IPS-NIHi11 (cell line): ENCODE measurements around the gene CELSR1.
"Not testable (repeated sequence)": the region's sequence is repeated elsewhere in the genome, so short reads cannot be mapped to it uniquely, and the experiment has no call there.

Source experiments
- DNase-seq: peaks from one replicate; pipeline ENCODE4 v3.0.0; 2012; ENCODE audit warnings: mixed read lengths, low spot score

The CELSR1 gene

DNA sequence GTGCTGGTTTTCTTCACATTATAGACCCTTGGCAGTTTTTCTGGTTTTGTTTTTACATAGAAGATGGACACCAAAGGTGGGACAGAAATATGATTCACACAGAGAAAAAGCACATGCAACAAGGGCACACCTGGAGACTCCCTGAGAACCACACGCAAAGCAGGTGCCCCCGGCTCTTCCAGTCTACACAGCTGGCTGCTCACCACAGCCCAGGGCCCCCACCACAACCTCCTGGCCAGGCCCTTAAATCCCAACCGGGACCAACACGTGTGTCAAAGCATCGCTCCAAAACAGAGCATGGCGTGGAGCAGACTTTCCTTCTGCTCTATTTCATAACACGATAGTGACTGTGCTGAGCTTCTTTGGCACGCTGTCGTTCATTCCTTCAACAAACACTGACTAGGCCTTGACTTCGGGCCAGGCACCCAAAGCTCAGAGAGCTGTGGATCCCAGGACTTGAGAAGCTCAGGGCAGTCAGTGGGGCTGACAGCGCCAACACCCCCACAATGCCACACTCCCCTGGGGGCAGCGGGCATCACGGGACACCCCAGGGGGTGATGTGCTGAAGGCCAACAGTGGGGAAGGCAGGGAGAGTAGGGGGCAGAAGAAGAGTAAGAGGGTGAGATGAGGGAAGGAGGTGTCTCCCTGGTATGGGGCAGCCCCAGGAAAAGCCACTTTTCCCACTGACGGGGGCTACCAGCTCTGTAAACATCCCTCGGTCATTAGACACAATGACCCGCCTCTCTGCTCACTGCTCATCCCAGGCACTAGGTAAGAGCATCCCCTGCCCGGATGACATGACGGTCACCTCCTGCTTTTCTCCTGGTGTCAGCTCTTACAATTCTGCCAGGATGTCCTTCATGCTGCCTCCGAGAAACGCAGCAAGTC, 26.0 kb downstream of the CELSR1 start:
- peak; percentile 11 for DNase-seq

DNA sequence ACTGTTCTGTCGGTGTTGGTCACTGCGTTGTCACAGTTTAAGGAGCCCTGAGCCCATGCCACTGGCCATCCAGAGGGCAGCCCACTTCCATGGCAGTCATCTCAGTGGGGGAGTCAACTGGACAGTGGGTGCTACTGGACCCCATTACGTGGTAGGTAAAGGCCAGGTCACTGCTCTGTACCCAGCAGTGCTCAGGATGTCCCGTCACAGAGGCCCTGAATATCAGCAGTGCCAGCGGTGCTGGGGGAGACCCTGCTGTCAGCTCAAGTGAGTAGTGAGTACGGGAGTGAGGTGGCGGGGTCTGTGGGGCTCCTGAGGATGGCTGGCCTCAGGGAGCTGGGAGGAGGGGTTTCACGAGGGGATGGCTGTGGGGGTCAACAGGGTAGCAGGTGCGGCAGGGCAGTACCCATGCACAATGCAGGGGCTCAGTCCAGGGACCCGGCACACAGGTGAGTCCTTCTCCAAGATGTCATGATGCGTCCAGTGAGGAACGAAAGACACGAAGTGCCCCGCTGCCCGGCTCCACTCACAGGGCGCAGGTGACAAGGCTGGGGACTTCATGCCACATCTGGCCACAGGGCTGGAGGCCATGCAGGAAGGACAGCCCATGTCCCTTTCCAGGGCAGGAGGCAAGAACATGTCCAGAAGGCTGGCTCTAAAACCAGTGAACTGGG, 27.9 kb downstream of the CELSR1 start:
- DNase-seq = no peak

DNA sequence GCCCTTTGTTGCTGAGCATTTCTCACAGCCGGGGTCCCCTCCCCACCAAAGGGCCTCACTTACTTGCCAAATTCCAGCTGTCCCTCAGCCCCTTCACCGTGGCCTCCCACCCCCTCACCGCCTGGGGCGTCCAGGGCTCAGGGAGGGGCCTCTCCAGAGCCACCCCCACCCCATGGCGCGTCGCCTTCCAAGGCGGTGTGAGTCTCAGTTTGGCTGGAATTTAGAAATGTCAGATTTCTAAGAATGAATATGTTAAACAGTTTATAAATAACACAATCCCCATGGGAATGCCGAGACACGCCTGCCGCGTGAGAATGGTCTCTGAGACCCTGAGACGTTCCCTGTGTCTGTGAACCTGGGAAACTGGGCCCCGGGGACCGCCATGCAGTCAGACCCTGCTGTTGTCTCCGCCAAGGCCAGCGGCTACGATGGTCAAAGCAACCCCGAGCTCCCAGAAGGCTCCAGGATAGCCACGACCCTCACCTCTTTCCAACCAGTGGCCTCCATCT, 28.9 kb downstream of the CELSR1 start:
- DNase-seq = no peak

DNA sequence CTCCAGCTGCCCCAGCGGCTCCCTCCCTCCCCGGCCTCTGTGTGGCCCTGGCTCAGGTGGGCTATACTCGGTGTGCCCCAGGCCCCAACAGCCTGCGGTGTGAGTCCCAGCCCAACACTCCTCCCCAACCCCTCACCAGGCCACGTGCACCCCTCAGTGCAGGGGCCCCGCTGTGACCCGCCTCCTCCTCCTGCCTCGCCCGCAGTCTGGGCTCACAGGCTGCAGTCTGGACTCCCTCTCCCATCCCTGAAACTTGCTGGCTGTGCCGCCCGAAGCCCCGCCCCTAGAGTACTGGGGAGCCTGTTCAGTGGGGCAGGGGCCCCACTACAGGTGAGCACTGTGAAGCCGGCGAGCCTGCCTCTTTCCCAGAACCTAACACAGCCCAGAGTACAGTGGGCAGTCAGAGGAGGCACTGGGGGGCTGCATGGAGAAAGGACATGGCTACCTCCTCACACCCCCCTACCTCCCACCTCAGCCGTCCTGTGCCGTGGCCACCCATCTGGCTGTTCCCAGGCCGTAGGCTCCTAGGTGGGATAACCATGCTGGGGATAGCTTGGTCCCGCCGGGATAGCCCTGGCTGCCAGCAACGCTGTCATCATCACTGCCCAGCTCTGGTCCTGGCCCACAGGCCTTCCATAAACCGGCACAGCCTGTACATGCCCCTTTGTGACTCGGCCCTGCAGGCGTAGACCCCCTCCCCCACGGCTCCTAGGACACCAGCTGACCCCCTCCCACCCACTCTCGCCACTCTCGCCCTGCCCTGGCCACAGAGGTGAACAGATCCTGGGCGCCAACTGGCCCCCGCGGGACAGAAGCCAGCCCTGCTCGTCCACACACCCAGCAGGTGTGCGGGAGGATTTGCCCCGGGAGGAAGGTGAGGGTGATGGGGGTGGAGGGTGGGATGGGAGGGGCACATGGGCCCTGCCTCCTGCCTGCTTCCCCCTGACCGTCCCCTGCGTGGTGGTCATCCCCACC, 29.7 kb downstream of the CELSR1 start:
- no peak for DNase-seq

DNA sequence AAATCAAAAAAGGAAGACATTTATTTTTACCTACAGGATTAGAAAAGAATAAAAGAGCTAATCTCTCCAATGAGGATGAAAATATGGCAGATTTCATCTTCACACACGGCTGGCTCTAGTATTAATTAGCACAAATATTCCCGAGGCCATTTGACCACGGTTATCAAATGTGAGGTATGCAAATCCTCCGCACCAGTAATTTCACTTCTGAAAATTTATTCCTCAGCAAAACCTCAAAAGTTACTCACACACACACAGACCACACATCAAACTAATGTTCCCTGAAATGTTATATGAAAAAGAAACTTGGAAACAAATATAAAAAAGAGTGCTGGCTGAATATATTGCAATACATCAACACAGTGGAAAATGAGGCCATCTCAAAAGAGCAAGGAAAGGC, 32.8 kb downstream of the CELSR1 start:
- DNase-seq = no peak

DNA sequence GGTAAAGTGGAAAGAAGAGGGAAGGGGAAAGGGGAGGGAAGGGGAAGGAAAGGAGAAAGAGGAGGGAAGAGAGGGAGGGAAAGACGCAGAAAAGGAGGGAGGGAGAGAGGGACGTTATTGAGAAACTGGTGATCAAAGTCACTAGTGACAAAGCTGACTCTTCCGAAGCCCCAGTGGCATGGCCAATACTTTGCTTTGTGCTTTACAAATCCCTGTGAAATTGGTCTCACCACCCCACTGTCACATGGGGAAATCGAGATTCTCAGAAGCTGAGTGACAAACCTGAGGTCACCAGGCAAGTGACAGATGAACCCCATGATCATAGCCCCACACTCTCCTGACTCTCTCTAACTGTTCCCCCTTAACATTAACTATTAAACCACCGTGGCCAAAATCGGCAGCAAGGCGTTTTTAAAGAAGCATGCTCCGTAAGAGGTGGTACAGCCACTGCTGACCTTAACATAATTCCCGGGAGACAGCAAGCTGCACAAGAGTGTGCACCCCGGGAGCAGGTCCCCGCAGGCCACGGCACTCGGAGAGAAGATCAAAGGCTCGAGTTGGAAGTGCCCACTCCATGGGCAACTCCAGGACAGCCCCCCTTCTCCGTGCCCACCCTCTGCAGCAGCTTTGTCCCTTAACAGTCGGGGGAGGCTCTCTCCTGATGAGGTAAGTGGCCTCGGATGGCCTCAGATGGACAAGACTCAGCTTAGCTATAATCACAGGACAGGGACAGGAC, 34.8 kb downstream of the CELSR1 start:
- no peak for DNase-seq

DNA sequence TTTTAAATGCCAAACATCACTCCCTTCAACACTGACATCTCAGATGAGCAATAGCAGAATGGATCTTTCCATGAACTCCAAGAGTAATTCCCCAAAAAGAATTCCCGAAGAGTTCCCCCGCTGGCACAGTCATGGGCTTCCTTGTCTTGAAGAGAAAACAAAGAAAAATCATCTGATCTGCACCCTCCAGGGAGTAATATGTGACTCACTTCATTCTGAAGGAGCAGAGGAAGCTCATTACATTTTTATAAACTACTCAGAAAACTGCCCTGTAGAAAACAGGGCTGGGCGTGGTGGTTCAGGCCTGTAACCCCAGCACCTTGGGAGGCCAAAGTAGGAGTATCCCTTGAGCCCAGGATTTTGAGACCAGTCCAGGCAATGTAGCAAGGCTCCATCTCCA, 35.7 kb downstream of the CELSR1 start:
- DNase-seq = no peak

DNA sequence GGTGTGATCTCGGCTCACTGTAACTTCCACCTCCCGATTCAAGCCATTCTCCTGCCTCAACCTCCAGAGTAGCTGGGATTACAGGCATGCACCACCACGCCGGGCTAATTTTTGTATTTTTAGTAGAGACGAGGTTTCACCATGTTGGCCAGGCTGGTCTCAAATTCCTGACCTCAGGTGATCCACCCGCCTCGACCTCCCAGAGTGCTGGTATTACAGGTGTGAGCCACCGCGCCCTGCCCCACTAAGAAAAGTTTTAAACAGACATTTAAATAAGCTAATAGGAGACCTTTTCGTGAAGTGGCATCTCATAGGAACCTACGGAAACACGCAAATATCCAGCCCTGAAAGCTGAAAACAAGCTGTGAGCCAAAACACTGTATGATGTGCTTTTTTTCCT, 36.2 kb downstream of the CELSR1 start:
- not testable (repeated sequence) for DNase-seq

DNA sequence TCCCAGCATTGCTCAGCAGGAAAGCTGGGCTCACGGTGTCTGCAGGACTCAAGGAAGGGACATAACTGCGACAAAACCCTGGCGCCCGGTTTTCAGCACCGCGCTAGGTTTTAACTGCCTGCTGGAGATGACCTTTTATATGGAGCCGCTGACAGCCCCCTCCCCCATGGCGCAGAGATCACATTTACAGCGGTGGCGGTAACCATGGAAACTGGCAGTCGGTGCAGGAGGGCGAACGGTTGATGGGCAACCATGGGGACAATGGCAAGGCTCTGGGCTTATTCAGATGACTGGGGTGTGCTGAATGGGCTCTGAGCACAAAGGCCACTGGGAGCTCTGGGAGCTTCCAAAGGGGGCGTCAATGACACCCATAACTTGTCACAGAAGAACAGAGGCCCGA, 37.2 kb downstream of the CELSR1 start:
- peak; percentile 90 for DNase-seq

DNA sequence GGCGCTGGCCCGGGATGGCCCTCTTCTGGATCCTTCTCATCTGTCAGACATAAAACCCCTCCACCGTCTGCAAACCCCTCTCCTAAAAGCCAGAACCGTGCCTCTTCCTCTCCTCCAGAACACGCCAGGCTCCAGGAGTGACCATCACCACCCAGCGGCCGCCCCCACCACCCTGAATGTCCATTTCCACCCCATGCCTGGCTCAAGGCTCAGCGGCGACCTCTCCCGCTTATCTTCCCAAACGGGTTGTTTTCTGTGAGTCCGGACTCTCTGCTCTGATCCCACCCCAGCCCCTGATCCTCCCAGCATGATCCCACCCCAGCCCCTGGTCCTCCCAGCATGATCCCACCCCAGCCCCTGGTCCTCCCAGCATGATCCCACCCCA, 37.6 kb downstream of the CELSR1 start:
- DNase-seq = no peak

DNA sequence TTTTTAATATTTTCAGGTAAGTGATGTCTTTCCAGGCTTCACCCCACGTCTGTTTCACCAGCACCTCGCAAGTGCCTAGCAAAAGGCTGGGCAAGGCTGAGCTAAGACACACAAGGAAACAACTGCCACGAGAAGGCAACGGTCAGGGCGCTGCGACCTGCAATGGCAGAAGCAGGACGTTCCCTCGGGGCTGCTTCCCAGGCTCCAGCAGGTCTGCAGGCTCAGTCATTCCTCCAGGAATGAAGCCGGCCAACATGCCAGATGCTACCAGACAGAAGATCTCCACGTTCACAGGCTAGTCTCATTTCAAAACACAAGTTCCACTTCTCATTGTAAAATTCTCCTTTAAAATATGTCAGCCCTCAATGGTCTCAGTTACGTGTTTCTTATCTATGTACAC, 45.5 kb downstream of the CELSR1 start:
- DNase-seq = no peak

DNA sequence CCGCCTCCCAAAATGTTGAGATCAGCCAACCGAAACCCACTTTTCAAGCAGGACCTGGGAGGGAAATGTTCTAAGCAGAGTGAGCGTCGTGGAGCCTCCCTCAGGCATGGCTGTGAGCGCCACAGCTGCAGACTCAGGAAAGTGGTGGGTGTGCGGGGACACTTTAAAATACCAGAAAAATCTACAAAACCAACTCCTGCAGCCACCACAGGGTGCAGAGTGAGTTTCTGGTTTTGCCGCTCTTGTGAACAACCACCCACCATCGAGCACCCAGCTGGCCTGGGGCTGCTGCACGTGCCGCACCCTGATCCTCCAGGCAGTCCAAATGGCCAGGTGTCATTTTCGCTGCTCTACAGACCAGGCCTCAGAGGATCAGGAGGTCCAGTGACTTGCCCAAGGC, 46.9 kb downstream of the CELSR1 start:
- no peak for DNase-seq

DNA sequence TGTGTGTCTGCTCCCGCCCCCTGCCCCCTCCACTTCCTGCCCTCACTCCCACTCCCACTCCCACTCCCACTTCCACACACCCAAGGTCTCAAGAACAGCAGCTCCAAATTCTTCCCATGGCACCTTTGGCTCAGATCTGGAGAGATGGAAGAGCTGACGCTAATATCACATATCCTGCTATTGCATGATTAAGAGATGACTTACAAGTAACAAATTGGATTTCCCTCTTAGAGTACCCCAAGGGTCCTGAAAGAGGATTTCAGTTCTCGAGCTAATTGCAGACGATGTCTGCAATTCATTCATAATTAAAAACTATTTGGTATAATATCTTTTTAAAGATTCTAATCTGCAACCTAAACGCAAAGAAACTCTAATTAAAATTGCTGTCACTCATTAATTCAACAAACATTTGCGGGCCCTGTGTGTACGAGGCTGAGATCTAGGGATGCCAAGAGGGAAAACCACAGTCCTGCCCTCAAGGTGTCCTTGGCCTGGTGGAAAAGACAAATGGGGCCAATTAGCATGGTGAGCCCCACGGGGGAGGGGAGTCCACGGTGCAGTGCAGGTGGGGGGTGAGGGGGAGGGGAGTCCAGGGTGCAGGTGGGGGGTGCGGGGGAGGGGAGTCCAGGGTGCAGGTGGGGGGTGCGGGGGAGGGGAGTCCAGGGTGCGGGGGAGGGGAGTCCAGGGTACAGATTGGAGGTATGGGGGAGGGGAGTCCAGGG, 50.3 kb downstream of the CELSR1 start:
- DNase-seq = no peak

DNA sequence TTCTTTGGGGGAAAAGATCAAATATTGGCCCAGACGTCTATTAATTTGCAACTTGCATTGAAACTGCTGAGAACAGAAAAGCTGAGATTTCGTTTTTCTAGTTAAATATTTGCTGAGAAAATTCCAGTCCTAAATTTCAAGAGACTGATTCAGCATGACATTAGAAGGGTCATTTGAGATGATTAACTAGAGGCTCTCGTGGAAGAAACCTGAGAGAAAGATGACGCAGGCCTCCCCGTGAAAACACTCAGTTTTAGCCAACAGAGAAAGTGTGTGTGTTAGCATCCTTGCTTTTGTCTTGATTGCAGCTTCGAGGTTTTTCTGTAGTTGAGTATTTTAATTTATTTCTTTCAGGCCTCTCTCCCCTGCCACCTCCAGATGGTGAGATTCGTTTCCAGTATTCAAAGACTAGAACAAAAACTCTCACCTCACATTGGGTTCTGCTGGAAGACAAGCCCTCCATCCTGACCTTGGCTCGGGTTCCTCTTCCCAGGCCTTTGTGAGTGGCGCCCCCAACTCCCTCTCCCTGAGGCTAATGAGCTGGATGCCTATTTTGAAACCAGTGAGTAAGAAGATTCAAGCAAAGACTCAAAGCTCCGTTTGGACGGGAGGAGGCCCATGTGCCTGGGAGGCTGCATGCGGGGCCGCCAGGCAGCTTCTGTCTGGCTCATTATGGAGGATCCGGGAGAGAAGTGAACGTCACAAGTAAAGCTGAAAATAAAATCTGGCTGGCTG, 52.4 kb downstream of the CELSR1 start:
- peak; percentile 7 for DNase-seq

DNA sequence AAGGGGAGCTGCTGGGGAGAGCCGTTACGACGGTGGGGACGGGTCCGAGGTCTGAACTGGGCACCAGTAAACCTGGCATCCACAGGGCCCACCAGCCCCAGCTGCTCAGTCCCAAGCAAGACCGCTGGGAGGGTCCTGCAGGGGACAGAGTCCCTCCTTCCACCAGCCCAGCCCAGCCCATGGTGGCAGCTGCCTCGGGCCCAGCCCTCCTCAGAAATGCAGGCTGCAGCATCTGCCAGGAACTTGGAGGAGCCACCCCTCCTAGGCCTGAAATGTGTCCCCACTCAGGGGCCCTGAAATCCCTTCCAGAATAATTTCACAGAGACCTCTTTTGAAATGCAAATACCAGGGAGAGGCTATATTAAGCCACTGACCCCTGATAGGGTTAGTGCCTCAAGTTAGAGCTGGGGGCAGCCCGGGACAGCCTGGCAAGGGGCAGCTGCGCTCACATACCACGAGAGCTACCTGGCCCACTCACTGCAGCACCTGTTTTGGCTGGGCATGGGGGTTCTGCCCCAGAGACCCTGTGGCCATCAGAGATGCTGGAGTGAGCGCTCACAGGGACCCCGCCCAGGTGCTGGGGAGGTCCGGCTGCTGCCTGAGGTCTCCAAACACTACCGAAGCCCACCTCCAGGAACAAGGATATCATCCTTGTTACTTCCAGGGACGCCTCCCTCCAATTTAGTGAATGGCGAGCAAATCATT, 53.1 kb downstream of the CELSR1 start:
- DNase-seq = no peak

DNA sequence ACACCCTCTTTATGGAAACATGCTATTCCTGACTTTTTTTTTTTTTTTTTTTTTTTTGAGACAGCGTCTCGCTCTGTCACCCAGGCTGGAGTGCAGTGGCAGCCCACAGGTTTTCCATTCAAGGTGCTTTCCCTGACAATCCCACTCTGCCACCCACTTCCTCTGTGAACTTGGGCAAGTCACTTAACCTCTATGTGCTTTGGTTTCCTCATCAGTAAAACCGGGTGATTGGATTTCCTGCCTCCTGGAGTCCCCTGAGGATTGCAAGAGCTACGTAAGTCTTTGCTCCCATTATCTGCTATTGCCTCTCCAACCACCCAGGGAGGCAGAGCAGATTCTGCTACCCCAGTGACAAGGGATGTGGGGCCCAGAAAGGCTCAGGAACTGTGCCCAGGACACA, 54.1 kb downstream of the CELSR1 start:
- no peak for DNase-seq

DNA sequence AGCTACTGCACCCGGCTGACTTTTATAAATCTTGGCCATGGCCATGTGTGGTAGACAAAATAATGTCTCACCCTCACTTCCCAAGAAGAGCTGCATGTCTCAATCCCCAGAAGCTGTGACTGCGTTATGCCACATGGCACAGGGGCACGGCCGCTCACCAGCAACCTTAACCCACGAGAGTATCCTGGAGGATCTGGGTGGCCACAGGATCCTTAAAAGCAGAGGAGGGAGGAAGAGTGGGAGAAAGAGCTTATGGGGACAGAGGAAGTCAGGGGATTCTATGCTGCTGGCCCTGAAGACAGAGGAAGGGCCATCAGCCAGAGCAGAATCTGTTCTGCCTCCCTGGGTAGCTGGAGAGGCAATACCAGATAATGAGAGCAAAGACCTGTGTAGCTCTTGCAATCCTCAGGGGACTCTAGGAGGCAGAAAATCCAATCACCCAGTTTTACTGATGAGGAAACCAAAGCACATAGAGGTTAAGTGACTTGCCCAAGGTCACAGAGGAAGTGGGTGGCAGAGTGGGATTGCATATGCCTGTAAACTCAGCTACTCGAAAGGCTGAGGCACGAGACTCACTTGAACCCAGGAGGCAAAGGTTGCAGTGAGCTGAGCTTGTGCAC, 55.3 kb downstream of the CELSR1 start:
- DNase-seq = no peak

DNA sequence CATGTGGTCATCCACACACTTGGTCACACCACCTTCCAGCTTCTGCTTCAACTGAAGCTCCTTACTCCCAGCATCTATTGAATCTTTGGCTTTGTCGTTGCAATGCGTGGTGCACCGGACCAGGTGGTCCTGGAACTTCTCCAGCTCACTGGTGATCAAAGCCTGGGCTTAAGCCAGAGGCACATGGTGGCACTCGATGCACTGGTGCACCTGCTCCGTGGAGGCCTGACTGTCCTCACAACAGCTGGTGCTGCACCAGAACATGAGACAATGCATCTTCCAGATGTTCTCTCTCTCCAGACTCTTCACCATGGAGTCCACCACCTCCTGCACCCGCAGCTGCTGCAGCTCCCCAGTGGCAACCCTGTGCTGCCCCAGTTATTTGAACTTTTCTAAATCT, 56.0 kb downstream of the CELSR1 start:
- no peak for DNase-seq

DNA sequence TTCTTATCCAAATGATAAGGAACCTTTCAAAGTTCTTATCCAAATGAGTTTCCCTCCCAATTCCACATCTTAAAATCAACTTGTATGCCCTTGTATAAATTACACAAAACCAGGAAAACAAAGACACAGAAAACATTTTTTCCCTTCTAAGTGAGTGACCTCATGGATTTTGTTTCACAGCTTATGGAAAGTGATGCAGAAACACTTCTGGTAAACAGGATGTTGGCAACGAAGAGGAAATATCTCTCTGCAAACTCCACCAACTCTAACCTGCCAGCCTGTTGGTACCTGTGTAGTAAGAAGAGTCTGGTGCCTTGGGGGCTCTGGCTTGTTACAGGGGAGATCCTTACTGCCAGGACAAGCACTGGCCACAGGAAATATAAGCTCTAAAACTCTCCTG, 57.0 kb downstream of the CELSR1 start:
- no peak for DNase-seq
